ENCODE results near the gene SLC17A6. TPM values are rescaled to one million over a fixed set of nuclear protein-coding genes. Genes with fewer than 3 reads are reported as not detected.

Gene SLC17A6
- total RNA-seq, 4 donors from 2014 or later = not detected

- H3K27ac ChIP-seq = no peak overlapping the region
- no peaks in the 10 kb centered on the region for H3K36me3 ChIP-seq
- no peaks in the 10 kb centered on the region for H3K9me3 ChIP-seq
- TF ChIP-seq EP300 (IDR thresholded peaks at IDR 0.05) = no peak
- no peak for TF ChIP-seq POLR2AphosphoS5 (IDR thresholded peaks at IDR 0.05)
- TF ChIP-seq, protein P1, sequence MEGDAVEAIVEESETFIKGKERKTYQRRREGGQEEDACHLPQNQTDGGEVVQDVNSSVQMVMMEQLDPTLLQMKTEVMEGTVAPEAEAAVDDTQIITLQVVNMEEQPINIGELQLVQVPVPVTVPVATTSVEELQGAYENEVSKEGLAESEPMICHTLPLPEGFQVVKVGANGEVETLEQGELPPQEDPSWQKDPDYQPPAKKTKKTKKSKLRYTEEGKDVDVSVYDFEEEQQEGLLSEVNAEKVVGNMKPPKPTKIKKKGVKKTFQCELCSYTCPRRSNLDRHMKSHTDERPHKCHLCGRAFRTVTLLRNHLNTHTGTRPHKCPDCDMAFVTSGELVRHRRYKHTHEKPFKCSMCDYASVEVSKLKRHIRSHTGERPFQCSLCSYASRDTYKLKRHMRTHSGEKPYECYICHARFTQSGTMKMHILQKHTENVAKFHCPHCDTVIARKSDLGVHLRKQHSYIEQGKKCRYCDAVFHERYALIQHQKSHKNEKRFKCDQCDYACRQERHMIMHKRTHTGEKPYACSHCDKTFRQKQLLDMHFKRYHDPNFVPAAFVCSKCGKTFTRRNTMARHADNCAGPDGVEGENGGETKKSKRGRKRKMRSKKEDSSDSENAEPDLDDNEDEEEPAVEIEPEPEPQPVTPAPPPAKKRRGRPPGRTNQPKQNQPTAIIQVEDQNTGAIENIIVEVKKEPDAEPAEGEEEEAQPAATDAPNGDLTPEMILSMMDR (IDR thresholded peaks at IDR 0.05) = no peak
- no peak for TF ChIP-seq POLR2A (IDR thresholded peaks at IDR 0.05)
- WGBS = 72% methylated on average over 4 of the region's 4 CpGs
- peaks cover 5% of the 10 kb centered on the region for H3K4me1 ChIP-seq
- peaks cover 37% of the 10 kb centered on the region for H3K27me3 ChIP-seq
- no peak overlapping the region for H3K4me3 ChIP-seq
- DNase-seq (ENCODE audit: low spot score in 2 of 2) = no peak
Measured at GRCh38 chr11:22347857-22348487, 9.8 kb downstream of the SLC17A6 start.

GRCh38 chr11:22349491-22349890 lies 11.3 kb downstream of the SLC17A6 start:
- no peaks in the 10 kb centered on the region for H3K4me1 ChIP-seq
- H3K9me3 ChIP-seq = no peaks in the 10 kb centered on the region
- H3K4me3 ChIP-seq = no peak overlapping the region
- no peak for DNase-seq (ENCODE audit: low spot score in 2 of 2)
- H3K27me3 ChIP-seq = peaks cover 22% of the 10 kb centered on the region
- H3K36me3 ChIP-seq = no peaks in the 10 kb centered on the region
- no peak overlapping the region for H3K27ac ChIP-seq
- WGBS = 76% methylated on average over 2 of the region's 2 CpGs
- no peak for TF ChIP-seq EP300 (IDR thresholded peaks at IDR 0.05)
- no peak for TF ChIP-seq POLR2AphosphoS5 (IDR thresholded peaks at IDR 0.05)
- TF ChIP-seq, protein P1 (IDR thresholded peaks at IDR 0.05) = no peak
- TF ChIP-seq POLR2A (IDR thresholded peaks at IDR 0.05) = no peak

DNA sequence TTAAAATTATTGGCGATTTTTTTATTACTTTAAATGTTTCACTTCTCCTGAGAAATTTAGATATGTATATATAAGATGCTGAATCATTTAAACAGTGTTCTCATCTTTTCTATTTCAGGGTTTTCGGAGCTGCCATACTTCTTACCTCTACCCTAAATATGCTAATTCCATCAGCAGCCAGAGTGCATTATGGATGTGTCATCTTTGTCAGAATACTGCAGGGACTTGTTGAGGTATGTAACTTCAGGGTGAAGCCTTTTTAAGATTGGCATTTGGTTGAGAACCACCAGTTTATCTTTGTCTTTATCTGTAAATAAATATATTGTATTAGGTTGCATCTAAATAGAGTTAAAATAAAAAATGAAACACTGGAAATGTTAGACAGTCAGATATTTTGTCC lies 21.1 kb downstream of the SLC17A6 start:
- no peak overlapping the region for H3K27ac ChIP-seq
- WGBS = 70% methylated on average over 2 of the region's 2 CpGs
- DNase-seq (ENCODE audit: low spot score in 2 of 2) = no peak
- H3K9me3 ChIP-seq = no peaks in the 10 kb centered on the region
- H3K4me1 ChIP-seq = no peaks in the 10 kb centered on the region
- H3K4me3 ChIP-seq = no peak overlapping the region
- no peak for TF ChIP-seq POLR2AphosphoS5 (IDR thresholded peaks at IDR 0.05)
- TF ChIP-seq EP300 (IDR thresholded peaks at IDR 0.05) = no peak
- TF ChIP-seq, protein P1 (IDR thresholded peaks at IDR 0.05) = no peak
- TF ChIP-seq POLR2A (IDR thresholded peaks at IDR 0.05) = no peak
- no peaks in the 10 kb centered on the region for H3K36me3 ChIP-seq
- no peaks in the 10 kb centered on the region for H3K27me3 ChIP-seq

DNA sequence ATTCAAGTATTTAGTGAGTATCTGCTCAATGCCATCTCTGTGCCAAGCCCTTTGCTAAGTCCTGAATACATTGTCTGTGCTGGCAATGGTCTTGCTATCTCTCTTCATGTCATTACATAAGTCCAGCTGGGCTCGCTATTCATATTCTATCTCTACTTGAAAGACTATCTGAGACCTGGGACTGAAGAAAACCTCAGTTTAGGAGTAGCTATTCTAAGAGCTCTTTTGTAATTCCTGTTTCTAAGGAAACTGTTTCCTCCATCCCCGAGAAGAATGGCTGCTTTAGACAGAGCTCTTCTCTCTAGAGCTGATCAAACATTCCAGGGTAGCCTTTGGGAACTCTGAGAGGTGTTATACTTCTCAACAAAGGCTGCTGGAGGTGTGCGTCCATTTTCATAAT lies 33.0 kb downstream of the SLC17A6 start:
- H3K36me3 ChIP-seq = no peaks in the 10 kb centered on the region
- DNase-seq (ENCODE audit: low spot score in 2 of 2) = no peak
- H3K27ac ChIP-seq = no peak overlapping the region
- TF ChIP-seq POLR2A (IDR thresholded peaks at IDR 0.05) (no peak), EP300 (IDR thresholded peaks at IDR 0.05) (no peak), POLR2AphosphoS5 (IDR thresholded peaks at IDR 0.05) (no peak)
- 42% methylated on average over 3 of the region's 3 CpGs for WGBS
- no peaks in the 10 kb centered on the region for H3K4me1 ChIP-seq
- H3K27me3 ChIP-seq = no peaks in the 10 kb centered on the region
- H3K4me3 ChIP-seq = no peak overlapping the region
- no peaks in the 10 kb centered on the region for H3K9me3 ChIP-seq

DNA sequence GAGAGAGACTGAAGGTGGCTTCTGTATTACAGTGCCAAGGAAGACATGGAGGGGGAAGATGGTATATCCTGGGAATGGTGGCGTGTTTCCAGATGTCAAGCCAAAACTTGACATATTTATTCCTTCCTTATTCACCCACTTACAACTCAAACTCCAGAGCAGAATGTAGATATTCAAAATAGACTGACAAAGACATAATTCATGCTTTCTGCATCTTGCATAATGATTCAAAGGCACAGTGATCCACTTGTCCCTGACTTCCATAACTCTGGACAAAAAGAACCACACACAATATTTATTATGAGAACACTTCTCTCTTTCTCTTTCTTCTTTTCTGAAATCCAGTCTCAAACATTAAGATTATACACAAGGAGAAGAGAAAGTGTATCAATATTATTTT lies 48.9 kb downstream of the SLC17A6 start:
- TF ChIP-seq, protein P1 (IDR thresholded peaks at IDR 0.05) = no peak
- no peak for TF ChIP-seq EP300 (IDR thresholded peaks at IDR 0.05)
- TF ChIP-seq POLR2AphosphoS5 (IDR thresholded peaks at IDR 0.05) = no peak
- TF ChIP-seq POLR2A (IDR thresholded peaks at IDR 0.05) = no peak
- Histone ChIP-seq H3K4me1 (no peaks in the 10 kb centered on the region), H3K27me3 (no peaks in the 10 kb centered on the region), H3K4me3 (no peak overlapping the region), H3K27ac (no peak overlapping the region), H3K9me3 (no peaks in the 10 kb centered on the region), H3K36me3 (no peaks in the 10 kb centered on the region)
- 29% methylated on average over 1 of the region's 1 CpG for WGBS
- DNase-seq (ENCODE audit: low spot score in 2 of 2) = no peak

Data from suprapubic skin (tissue), 4 donors.